HepG2 (cell line): ENCODE measurements around the gene KDM3B.
"Not testable (repeated sequence)": the region's sequence is repeated elsewhere in the genome, so short reads cannot be mapped to it uniquely, and the experiment has no call there.

Experiments
- CHD2 ChIP-seq: IDR thresholded peaks from 2 replicates; pipeline ENCODE4 v1.6.1; 2011; ENCODE audit warnings: low read depth, low read length, improper control_type of control experiment
- CTCF ChIP-seq: sonication (generic); formaldehyde crosslinking; IDR thresholded peaks from 2 replicates; pipeline ENCODE4 v1.5.0; 2020; ENCODE audit warnings: mild to moderate bottlenecking, missing genetic modification reagents, moderate library complexity
- JUN ChIP-seq: sonication (generic); formaldehyde crosslinking; IDR thresholded peaks from 2 replicates; pipeline ENCODE4 v1.4.0; 2020; ENCODE audit warnings: mild to moderate bottlenecking, missing genetic modification reagents
- JUNB ChIP-seq: sonication (generic); formaldehyde crosslinking; IDR thresholded peaks from 2 replicates; pipeline ENCODE4 v1.8.0; 2022; ENCODE audit warnings: missing genetic modification reagents, mild to moderate bottlenecking, borderline replicate concordance
- NFKB2 ChIP-seq: sonication (generic); formaldehyde crosslinking; IDR thresholded peaks from 2 replicates; pipeline ENCODE4 v1.4.0; 2020; ENCODE audit warnings: missing genetic modification reagents, borderline replicate concordance
- PATZ1 ChIP-seq: sonication (generic); formaldehyde crosslinking; IDR thresholded peaks from 2 replicates; pipeline ENCODE4 v1.4.0; 2020; ENCODE audit warnings: missing genetic modification reagents
- POLR2AphosphoS5 ChIP-seq: IDR thresholded peaks from 2 replicates; pipeline ENCODE4 v1.6.1; 2012; ENCODE audit warnings: low read depth, low read length
- RFX5 ChIP-seq: IDR thresholded peaks from 2 replicates; pipeline ENCODE4 v1.6.1; 2011; ENCODE audit warnings: low read depth, low read length, improper control_type of control experiment
- SALL1 ChIP-seq: sonication (generic); formaldehyde crosslinking; IDR thresholded peaks from 2 replicates; pipeline ENCODE4 v1.8.0; 2022; ENCODE audit warnings: mild to moderate bottlenecking, missing genetic modification reagents
- SETDB1 ChIP-seq: sonication (generic); formaldehyde crosslinking; IDR thresholded peaks from 2 replicates; pipeline ENCODE4 v1.5.1; 2020; ENCODE audit warnings: missing genetic modification reagents, mild to moderate bottlenecking, borderline replicate concordance
- TGIF2 ChIP-seq: IDR thresholded peaks from 2 replicates; pipeline ENCODE4 v1.6.1; 2016; ENCODE audit warnings: control low read depth, missing compliant biosample characterization
- THAP7 ChIP-seq: sonication (generic); formaldehyde crosslinking; IDR thresholded peaks from 2 replicates; pipeline ENCODE4 v1.8.1; 2023; ENCODE audit warnings: mild to moderate bottlenecking, missing genetic modification reagents
- ZNF503 ChIP-seq: sonication (generic); formaldehyde crosslinking; IDR thresholded peaks from 2 replicates; pipeline ENCODE4 v1.4.0; 2020; ENCODE audit warnings: missing genetic modification reagents
- TF ChIP-seq, protein P1 (sequence below): sonication (generic); formaldehyde crosslinking; IDR thresholded peaks from 2 replicates; pipeline ENCODE4 v1.4.0; 2020; ENCODE audit warnings: mild to moderate bottlenecking, missing genetic modification reagents

- TF ChIP-seq JUN; TGIF2 (CRISPR knock-in tag); JUNB; NFKB2 (CRISPR knock-in tag); RFX5; PATZ1 (CRISPR knock-in tag); SETDB1 (CRISPR knock-in tag); THAP7 (CRISPR knock-in tag); POLR2AphosphoS5; SALL1; CHD2; CTCF (CRISPR knock-in tag); ZNF503: not testable (repeated sequence)
- TF ChIP-seq, protein P1, sequence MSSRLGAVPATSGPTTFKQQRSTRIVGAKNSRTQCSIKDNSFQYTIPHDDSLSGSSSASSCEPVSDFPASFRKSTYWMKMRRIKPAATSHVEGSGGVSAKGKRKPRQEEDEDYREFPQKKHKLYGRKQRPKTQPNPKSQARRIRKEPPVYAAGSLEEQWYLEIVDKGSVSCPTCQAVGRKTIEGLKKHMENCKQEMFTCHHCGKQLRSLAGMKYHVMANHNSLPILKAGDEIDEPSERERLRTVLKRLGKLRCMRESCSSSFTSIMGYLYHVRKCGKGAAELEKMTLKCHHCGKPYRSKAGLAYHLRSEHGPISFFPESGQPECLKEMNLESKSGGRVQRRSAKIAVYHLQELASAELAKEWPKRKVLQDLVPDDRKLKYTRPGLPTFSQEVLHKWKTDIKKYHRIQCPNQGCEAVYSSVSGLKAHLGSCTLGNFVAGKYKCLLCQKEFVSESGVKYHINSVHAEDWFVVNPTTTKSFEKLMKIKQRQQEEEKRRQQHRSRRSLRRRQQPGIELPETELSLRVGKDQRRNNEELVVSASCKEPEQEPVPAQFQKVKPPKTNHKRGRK (CRISPR knock-in tag), result not testable (repeated sequence)
Observed at GRCh38 chr5:138473151-138473550, 120.7 kb downstream of the KDM3B start.
